ENCODE measurements around the gene SLIT3. TPM values are rescaled to one million over a fixed set of nuclear protein-coding genes. Genes with fewer than 3 reads are reported as not detected.

SLIT3 gene
- total and polyA plus RNA-seq, 2 donors (not counting 3 experiments of a cell fraction or from before 2014, with no cell fraction given): 0.90 to 1.0 TPM

DNA sequence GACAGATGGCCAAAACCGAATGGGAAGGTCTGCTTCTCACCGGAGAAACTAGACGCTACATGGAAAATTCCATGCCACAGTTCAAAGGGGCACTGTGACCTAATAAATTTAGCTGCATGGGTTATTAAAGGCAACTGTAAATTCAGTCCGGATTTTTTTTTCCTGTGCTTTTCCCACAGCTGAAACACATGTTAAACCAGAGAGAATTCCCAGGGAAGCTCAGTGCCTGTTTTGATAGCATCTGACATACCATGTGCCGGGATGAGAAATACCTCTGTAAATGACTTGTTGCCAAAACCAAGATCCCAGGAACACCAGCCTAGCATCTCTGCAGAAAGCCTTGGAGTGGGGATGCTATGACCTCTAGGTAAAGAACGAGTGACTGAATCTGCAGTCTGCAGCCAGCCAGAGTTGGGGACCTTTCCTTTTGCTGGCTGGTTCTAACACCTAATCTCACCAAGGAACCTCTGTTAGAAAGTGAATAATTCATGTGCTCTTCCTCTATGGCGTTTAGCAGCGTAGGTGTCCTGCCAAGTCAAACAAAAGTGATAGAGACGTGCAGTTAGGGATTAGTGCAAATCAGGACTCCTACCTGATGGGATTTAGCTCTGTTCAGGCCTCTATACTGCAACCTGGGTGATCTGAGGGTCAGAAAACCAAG, 77.9 kb downstream of the SLIT3 start:
- FAIRE-seq (no peak), DNase-seq (ENCODE audit: low read depth, low spot score) (no peak)
- Histone ChIP-seq H4K20me1 (replicated peaks; ENCODE audit: control insufficient read depth, extremely low read depth, insufficient read depth, low read length) (no peaks in the 10 kb centered on the region), H3K4me1 (ENCODE audit: control insufficient read depth, extremely low read depth, insufficient read depth, low read length) (no peaks in the 10 kb centered on the region), H3K36me3 (ENCODE audit: control insufficient read depth in 2 of 2, extremely low read depth in 1 of 2, insufficient read depth in 2 of 2, low read length in 2 of 2) (no peaks in the 10 kb centered on the region), H3K9me3 (replicated peaks; ENCODE audit: control insufficient read depth, insufficient read depth, low read length) (no peaks in the 10 kb centered on the region), H3K4me2 (ENCODE audit: insufficient read depth, low read length) (no peak overlapping the region), H2AFZ (ENCODE audit: low read depth, low read length) (no peak overlapping the region), H3K9ac (replicated peaks; ENCODE audit: extremely low read depth, insufficient read depth, low read length) (no peak overlapping the region), H3K79me2 (ENCODE audit: control insufficient read depth, insufficient read depth, low read length) (no peaks in the 10 kb centered on the region), H3K27ac (ENCODE audit: insufficient read depth, low read depth, low read length) (no peak overlapping the region), H3K27me3 (ENCODE audit: control insufficient read depth in 2 of 2, insufficient read depth in 2 of 2, low read length in 2 of 2) (no peaks in the 10 kb centered on the region), H3K9me1 (replicated peaks; ENCODE audit: control insufficient read depth, extremely low read depth, insufficient read depth, low read length) (no peaks in the 10 kb centered on the region), H3K4me3 (replicated peaks in 1 of 3; ENCODE audit: insufficient read depth in 1 of 3, low read depth in 1 of 3, low read length in 3 of 3) (no peak overlapping the region)
- intact Hi-C loops (cut with micrococcal nuclease): no loop called here
- POLR2A ChIA-PET: no interaction called here
- no peak for TF ChIP-seq JUN (IDR thresholded peaks at IDR 0.05; ENCODE audit: borderline replicate concordance, insufficient read depth, insufficient read length, low read depth)
- TF ChIP-seq FOS (IDR thresholded peaks at IDR 0.05; ENCODE audit: borderline replicate concordance, insufficient read depth, low read length): no peak
- TF ChIP-seq, protein P1, sequence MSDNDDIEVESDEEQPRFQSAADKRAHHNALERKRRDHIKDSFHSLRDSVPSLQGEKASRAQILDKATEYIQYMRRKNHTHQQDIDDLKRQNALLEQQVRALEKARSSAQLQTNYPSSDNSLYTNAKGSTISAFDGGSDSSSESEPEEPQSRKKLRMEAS (IDR thresholded peaks at IDR 0.05; ENCODE audit: insufficient read depth, insufficient read length): no peak
- TF ChIP-seq, protein P2, sequence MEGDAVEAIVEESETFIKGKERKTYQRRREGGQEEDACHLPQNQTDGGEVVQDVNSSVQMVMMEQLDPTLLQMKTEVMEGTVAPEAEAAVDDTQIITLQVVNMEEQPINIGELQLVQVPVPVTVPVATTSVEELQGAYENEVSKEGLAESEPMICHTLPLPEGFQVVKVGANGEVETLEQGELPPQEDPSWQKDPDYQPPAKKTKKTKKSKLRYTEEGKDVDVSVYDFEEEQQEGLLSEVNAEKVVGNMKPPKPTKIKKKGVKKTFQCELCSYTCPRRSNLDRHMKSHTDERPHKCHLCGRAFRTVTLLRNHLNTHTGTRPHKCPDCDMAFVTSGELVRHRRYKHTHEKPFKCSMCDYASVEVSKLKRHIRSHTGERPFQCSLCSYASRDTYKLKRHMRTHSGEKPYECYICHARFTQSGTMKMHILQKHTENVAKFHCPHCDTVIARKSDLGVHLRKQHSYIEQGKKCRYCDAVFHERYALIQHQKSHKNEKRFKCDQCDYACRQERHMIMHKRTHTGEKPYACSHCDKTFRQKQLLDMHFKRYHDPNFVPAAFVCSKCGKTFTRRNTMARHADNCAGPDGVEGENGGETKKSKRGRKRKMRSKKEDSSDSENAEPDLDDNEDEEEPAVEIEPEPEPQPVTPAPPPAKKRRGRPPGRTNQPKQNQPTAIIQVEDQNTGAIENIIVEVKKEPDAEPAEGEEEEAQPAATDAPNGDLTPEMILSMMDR (IDR thresholded peaks at IDR 0.05; ENCODE audit: extremely low read depth in 1 of 2, insufficient read depth in 1 of 2, low read depth in 1 of 2, low read length in 2 of 2): no peak
- no peak for TF ChIP-seq POLR2AphosphoS5 (IDR thresholded peaks at IDR 0.05; ENCODE audit: insufficient read depth, low read depth, low read length)
- BruUV-seq (replicated peaks): no TSS peak
- CTCF ChIA-PET: no interaction called here
- dilution Hi-C loops (cut with MboI; ENCODE audit: extremely low pct_ligation_motif_present, low sequenced_read_pairs): no loop called here
